NCI-H1930 (cell line): ENCODE measurements around the gene PHLDB2.

ENCODE experiments used
- DNase-seq, 2 experiments: peaks; one replicate each; lab custom pipeline; 2025; lab: John Stamatoyannopoulos, UW

PHLDB2 gene

DNA sequence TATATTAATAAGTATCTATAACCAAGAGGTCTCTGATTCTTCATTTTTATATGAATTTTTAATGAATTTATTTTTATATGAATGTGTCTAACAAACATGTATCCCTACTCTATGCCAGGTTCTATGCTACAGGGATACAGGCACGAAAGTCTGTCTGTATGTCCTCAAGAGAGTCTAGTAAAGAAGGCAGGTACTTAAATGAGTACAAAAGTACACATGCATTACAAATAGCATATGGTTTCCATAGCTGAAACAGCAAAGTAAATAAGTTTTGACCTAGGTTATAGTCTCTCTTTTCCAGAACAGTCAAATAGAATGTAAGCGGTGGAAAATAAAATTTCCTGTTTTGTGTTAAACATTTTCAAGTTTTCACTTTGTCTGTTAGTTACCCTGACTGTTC, 106.4 kb downstream of the PHLDB2 start:
- DNase-seq = no peak

DNA sequence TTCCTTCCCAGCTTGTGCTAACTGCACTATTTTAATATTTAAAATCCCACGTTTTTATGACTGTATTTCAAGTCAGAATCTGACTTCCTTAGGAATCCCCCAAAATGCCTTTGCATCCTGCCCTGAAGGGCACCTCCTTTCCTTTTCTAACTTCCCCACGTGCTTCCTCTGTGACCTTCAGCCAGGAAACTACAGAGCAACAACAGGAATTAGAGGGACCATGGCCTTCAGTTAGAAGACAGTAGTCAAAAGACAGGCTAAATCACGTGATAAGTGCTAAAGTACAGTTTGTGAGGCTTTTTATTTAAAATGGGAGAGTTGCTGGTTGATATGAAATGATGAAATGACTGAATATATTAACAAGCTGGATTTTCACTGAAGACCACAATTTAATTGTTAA, 108.0 kb downstream of the PHLDB2 start:
- DNase-seq = no peak

DNA sequence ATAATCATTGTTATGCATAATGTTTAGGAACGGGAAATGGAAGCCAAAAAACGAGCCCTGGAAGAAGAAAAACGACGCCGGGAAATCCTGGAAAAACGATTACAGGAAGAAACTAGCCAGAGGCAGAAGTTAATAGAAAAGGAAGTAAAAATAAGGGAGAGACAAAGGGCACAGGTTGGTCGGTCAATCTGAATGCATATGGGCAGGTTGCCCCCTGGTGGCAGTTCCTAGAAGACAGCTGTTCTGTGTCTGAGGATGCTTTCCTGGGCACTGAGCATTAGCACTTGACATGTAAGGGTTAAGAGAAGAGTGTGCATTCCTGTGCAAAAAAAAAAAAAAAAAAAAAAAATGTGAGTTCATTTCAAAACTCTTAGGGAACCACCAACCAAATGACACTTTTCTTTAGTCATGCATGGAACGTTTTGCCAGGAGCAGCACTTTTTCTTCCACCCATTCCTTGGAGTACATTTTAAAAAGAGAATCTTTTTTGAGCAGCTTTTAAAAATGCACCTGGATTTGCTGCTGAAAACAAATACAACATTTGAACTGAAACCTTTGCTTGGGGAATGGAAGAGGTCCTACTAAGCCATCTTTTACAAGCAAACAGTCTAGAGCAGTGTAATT, 108.7 kb downstream of the PHLDB2 start:
- DNase-seq = peak; percentile 49 to 77

DNA sequence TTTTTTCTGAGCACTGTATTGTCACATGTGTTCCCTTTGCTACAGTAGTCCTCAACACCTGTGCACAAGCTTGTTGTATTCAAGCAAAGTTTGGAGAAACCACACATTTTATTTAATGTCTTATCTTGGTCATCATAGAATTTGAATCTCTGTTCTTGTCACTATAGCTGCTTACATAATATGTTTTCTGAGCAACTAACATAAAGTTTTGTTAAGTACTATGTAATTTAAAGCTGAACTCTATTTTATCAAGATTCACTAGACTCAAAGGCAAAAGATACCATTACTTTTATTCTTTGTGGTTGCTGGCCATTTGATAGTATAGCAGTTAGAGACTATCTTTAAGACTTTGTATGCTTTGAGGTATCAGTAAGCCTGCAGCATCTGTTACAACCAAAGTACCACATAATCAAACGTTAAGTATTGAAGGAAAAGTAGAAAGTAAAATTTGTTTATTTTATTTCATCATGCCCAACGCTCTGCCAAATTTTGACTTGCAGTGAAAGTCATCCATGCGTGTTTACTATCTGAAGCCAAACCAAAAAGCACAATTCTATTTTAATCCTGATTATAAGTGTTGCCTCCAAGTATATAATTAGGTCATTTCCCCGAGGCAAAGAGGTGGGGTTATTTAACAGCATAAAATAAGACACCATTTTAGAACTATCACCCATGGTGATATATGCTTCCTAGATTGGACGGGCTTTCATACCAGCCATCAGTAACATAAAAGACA, 109.4 kb downstream of the PHLDB2 start:
- DNase-seq = no peak

DNA sequence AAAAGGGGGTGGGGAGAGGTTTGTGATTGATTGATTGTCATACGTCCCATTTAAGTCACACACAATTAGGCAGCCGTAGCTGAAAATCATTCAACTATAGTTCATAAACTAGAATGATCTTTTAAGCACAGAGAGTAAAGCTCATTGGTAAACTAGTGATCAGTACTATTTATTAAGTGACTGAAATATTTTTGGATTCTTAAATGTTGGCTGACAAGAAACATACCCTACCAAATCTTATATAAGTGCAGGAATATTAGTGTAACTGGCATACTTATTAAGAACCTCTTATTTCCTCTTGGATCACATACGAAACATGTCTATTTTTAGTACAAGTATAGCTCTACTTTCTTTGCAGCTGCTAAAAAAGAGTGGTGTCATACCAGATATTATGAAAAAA, 111.3 kb downstream of the PHLDB2 start:
- no peak for DNase-seq

DNA sequence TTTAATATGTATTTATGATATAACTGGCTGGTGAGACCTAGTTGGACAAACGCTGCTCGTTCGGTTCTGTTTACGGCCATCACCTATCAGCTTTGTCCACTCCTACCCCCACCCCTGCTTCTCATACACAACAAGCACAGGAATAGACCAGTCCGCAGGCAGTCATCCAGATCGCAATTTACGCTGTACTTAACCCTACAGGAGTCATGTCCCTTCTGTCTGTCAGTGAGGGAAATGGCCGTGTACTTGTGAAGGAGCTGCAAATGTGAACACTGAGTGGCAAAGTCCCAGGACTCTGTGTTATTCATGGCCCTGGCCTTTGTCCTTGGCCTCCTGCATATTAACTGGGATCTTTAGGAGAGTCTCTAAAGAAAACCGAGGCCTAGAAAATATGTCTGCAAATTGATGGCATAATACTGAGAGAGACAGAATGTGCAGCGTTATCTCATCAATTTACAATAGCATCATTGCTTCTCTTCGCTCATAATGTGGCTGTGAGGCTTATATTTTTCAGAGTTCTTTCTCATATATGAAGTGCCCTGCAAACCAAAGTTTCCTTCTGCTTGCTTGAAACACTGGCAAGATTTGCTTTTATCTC, 112.6 kb downstream of the PHLDB2 start:
- DNase-seq = peak in 1 of 2 experiments; percentile 43

DNA sequence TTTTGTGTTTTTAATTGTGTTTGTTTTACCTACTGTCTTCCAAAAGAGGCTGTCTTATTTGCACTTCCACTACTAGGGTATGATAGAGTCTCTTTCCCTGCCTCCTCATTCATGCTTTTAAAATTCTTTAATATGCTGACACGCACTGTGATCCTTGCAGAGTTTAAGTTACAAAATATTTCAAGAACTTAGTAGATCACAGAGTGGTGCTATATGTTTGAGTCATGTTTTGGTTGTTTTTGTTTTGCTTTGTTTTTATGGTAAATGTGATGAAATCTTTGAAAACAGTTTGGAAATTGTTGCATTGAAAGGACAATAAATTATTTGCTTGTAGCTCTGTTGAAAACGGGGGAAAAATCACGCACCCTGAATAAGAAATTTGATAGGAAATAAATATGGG, 113.8 kb downstream of the PHLDB2 start:
- no peak for DNase-seq

DNA sequence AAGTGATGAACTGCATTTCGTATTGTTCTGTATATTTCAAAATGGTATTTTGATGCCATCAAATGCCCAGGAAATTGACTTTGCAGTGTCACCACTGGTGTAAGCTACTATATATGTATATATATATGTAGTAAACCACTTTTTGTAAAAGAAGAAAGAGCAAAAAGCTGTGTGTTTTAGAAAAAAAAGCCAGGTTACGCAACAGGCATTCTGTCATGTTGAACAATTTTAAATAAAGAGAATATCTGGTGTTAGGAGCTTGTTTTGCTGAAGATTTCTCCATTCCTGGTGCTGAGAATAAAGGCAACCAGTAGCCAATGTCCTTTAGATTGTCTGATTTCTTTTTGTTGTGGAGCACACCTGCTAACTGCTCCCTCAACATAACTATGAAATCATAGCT, 116.1 kb downstream of the PHLDB2 start:
- DNase-seq = no peak

DNA sequence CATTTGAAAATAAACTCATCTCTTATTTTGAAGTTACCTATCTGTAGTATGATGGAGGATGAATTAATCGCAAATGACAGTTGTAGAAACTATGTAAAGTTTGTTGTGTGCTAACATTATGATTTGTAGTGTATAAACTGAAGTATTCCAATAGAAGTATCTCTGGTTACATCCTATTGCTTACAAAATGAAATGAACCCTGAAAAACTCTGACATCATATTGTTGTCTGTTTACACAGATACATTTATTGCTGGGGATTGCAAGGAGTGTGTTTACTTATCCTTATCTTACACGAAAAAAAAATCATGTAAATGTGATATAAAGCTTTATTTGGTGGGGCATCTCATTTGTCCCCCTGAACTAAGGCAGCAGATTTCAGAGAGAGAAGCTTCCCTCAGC, 117.2 kb downstream of the PHLDB2 start:
- DNase-seq = peak in 1 of 2 experiments; percentile 68

DNA sequence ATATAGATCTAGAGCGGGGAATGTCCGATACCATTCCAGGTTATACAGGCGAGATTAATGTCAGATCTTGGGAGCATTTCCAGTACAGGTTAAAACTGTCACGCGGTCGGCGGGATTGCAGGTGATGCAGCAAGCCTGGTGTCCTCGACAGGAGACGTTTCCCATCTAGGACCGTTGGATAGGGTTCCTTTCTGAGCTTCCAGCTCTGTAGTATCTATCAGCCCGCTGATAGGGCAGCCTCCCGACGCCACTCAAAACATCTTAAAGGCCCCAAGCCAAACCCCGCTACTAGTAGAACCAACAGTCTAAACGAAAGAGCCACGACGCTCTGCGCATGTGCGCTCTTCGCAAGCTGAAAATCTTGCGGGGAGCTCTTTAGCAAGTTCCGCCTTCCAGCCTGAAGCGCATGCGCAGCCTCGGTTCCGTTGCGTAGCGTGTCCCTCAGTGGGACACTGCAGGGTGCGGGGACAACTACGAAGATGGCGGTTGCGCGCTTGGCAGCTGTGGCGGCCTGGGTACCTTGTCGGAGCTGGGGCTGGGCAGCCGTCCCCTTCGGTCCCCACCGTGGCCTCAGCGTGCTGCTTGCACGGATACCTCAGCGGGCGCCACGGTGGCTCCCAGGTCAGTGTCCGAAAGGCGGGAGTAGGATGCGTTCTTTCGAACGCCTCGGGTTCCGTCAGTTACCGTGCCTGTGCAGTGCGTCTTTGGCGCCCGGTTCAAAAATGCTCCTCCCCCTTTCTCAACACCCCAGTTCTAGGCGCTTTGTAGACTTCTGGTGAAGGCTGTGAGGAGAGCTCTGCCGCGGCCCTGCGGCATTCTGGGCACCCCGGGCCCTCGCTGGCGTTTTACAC, 119.7 kb downstream of the PHLDB2 start, which contains the start of gene ABHD10:
Gene ABHD10, plus strand, starts transcription at position 444 of the 851 bp plus-strand sequence. Its CDS starts 36 bp downstream, at position 480.
- DNase-seq = peak; percentile 96 to 97

DNA sequence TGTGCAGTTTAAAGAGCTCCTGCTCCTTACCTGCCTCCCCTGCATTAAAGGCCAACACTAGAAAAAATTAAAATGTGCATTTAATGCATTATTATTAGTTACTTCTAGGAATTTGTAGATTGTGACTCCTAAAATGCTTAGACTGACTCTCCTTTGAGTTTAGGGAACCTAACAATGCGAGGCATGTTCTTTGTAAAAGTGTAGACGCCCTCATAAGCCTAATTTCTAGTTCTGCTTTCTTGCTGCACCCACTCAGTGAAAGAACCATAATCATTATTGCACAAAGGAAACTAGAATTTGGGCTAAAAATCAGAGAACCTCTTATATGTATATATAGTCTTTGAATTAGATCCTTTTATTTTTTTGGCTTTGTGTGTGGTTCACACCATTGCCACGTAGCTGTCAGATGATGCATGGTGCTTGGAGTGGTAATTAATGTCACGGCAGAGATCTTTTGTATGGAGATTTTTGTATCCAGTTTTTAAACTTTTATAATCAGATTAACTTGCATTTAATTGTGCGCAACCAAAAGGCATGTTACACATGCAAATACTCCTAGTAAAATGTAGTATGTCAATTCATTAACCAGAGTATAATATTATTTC, 120.5 kb downstream of the PHLDB2 start:
- DNase-seq = no peak

DNA sequence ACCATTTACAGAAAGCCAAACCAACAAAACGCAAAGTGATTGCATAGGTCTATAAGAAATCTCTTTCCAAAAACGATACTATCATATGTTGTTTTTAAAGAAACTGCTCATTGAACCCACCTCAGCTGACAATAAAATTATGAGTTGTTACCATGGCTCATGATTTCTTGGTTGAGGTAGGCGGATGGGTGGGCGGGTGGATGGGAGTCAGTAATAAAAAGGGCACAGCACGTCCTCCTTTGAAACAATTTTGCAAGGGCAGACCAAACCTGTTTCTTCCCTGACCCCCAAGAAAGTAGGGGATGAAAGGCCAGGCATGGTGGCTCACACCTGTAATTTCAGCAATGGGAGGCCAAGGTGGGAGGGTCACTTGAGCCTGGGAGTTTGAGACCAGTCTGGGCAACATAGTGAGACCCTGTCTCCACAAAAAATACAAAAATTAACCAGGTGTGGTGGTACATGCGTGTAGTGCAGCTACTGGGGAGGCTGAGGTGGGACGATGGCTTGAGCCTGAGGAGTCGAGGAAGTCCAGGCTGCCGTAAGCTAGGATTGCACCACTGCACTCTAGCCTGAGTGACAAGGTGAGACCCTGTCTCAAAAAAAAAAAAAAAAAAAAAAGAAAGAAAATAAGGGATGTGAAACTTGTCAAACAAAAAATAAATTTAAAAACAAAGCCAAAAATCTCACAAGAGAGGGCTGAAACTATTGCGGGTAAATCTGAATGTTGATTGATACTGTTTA, 121.8 kb downstream of the PHLDB2 start:
- DNase-seq = no peak

DNA sequence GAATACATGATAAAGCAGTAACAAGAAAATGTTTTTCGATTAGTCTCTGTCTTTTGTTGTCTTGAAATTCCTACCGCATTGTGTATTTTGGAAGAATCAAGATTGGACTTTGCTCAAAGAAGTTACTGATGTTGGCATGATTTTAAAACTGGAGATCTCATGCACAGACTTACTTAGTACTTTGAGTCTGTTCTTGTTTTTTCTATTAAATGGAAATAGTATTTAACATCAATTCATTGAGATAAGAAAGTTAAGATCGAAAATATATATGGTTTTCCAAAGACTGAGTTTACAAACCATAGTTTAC, 122.3 kb downstream of the PHLDB2 start:
- no peak for DNase-seq

DNA sequence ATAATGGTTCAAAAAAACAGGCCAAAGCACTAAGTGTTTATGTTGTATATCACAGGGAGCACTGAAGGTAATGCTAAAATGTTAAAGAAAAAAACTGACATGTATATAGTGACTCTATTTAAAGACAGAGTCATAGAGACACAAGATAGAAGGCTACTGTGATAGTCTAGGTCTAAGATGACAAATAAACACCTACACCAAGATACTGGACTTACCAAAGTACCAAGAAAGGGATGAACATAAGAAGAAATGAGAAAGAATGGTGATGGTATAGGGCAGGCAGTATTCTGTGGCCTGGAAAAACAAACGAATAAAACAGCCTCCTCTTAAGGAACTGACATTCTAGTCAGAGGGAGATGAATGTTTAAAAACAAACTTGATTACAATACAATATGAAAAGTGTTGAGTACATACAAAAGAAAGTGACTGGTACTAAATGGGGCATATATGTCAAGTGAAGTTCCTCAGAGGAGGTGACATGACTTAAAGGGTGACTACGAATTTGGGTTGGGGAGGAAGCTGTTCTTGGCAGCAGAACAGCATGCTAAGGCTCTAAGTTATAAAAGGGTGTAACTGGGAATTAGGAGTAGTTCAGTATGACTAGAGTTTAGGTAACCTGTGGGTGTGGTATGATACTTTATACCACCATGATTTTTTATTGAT, 125.7 kb downstream of the PHLDB2 start:
- no peak for DNase-seq

DNA sequence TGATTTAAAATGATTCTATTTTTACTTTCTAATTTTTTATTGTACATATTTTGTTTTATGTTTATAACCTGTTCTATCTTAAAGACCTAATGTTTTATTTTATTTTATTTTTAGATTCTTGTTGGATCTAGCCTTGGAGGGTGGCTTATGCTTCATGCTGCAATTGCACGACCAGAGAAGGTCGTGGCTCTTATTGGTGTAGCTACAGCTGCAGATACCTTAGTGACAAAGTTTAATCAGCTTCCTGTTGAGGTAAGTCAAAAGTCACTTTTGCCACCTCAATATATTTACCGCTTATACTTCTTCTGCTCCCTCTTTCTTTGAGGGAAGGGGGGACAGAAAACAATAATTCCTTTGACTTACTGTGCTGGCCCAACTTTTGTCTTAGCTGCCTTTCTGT, 127.7 kb downstream of the PHLDB2 start:
- no peak for DNase-seq

DNA sequence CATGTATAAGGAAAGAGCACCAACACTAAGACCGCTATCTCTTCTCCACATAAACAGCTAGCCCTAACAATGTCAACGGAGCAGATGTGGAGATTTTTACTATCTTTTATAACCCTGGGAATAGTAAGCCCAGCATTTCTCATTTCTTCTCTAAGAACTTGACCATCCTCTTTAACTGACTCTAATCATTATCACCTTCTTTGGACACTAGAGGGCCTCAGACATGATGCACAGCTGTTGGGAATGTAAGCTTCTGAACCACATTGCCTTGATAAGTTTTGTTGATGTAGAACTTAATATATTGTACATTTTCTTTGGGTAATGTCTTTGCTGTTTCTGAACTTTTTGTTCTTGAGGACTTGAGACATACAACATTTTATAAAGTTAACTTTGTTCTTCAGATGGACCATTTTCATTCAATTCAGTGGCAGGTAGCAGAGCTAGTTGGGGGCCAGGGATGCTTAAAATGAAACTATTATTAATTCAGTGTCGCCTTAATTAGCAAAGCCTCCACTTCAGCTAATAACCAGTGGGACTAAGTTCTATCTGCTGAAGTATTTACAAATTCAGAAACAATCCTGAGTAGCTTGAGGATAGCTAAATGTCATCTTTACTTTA, 130.1 kb downstream of the PHLDB2 start:
- DNase-seq = peak; percentile 23 to 39

DNA sequence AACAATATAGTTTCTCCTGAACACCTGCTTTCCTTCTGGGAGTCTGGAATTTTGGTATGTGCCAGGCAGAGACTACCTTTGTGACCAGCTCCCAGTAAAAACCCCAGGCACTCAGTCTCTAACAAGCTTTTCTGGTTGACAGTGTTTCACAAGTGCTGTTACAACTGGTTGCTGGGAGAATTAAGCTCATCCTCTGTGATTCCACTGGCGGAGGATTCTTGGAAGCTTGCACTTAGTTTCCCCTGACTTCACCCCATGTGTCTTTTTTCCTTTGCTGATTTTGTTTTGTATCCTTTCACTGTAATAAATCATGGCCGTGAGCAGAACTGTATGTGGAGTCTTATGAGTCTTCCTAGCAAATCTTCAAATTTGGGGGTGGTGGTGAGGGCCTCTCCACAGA, 134.0 kb downstream of the PHLDB2 start:
- DNase-seq = no peak

DNA sequence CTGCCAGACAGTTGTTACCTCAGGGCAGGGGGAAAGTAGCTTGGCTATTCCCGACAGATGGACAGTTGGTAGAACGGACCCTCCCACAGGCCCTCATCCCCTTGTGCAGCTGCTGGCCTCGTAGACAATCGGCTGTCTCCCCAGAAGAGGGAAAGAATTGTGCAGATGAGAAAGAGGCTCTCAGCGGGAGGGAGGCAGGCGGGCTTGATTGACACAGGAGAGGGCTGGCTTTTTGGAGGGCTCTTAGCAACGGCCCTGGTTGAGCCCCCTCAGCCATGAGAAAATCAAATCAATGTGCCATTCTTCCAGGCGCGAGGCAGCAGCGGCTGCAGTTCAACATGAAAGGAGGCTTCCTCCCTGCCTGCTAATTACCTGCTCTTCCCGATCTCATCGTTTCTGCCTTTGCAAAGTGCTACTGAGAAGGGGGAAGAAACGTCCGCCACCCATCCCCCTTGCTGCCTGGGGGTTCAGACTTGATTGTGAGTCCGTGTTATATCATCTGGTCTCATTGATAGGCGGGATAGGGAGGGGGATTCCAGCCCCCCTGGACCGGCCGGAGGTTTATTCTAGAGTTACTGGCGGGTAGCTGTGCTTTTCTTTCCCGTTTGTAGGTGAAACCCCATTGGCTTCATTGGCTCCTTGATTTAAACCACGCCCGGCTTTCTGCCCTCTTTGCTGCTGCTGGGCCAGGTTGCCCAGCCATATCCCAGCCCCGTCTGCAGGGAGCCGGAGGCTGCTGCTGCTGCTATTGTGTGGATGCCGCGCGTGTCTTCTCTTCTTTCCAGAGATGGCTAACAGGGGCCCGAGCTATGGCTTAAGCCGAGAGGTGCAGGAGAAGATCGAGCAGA, 139.8 kb downstream of the PHLDB2 start, which contains the start of gene TAGLN3:
Gene TAGLN3, plus strand, starts transcription at position 287 of the 848 bp plus-strand sequence. Its CDS starts 501 bp downstream, at position 788.
- peak in 1 of 2 experiments; percentile 31 for DNase-seq
